Thyroid gland (tissue), 4 donors: ENCODE results near the gene WDR37.

Source experiments
- POLR2A ChIP-seq, 2 donors: fragments of 450-650 bp; IDR thresholded peaks; one replicate each; pipeline ENCODE4 v1.6.1; 2017; ENCODE audit warnings: antibody characterized with exemption in 2 of 2, mild to moderate bottlenecking in 2 of 2, moderate library complexity in 1 of 2
- TF ChIP-seq, protein P1 (sequence below), 6 experiments: fragments of 200-600 bp in 3 of 6; fragments of 450-650 bp in 3 of 6; sonication (generic) in 3 of 6; IDR thresholded peaks; one replicate each; pipeline ENCODE4 v1.5.1; 2016 to 2019; ENCODE audit warnings: antibody characterized with exemption in 6 of 6, mild to moderate bottlenecking in 2 of 6, inconsistent platforms in 1 of 6, moderate library complexity in 1 of 6

- TF ChIP-seq POLR2A (IDR thresholded peaks at IDR 0.05): no peak
- TF ChIP-seq, protein P1, sequence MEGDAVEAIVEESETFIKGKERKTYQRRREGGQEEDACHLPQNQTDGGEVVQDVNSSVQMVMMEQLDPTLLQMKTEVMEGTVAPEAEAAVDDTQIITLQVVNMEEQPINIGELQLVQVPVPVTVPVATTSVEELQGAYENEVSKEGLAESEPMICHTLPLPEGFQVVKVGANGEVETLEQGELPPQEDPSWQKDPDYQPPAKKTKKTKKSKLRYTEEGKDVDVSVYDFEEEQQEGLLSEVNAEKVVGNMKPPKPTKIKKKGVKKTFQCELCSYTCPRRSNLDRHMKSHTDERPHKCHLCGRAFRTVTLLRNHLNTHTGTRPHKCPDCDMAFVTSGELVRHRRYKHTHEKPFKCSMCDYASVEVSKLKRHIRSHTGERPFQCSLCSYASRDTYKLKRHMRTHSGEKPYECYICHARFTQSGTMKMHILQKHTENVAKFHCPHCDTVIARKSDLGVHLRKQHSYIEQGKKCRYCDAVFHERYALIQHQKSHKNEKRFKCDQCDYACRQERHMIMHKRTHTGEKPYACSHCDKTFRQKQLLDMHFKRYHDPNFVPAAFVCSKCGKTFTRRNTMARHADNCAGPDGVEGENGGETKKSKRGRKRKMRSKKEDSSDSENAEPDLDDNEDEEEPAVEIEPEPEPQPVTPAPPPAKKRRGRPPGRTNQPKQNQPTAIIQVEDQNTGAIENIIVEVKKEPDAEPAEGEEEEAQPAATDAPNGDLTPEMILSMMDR (IDR thresholded peaks at IDR 0.05): no peak
Measured at GRCh38 chr10:1047937-1048336, 8.2 kb upstream of the WDR37 start.
